IPS DF 4.7 (cell line): ENCODE results near the gene RIMBP2.

Experiments used
- DNase-seq: peaks from one replicate; pipeline ENCODE4 v3.0.0-alpha.2; 2013; ENCODE audit warnings: low spot score; ENCODE audit errors: extremely low read depth

Gene RIMBP2

GRCh38 chr12:130573235-130573634 lies 142.9 kb downstream of the RIMBP2 start:
- DNase-seq, result no peak

- DNase-seq, result no peak
These were observed 143.5 kb downstream of the RIMBP2 start for GRCh38 chr12:130572553-130572952.

- no peak for DNase-seq
These were observed 144.4 kb downstream of the RIMBP2 start for GRCh38 chr12:130571734-130572133.

DNA sequence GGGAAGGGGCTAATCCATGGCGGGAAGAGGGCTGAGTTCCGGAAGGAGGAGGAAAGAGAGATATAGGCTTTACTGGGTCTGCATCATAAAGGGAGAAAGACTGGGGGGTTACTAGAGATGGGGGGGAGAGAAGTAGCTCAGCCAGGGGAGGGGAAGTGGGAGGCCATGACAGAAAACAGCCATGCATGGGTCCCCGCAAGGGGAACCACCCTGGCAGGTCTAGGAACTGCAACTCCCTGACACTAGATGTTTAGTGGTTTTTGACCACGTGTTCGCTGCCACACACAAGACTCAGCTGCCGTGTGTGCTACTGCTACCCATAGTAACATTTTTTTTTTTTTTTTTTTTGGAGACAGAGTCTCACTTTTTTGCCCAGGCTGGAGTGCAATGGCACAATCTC lies 145.0 kb downstream of the RIMBP2 start:
- DNase-seq, result no peak

DNA sequence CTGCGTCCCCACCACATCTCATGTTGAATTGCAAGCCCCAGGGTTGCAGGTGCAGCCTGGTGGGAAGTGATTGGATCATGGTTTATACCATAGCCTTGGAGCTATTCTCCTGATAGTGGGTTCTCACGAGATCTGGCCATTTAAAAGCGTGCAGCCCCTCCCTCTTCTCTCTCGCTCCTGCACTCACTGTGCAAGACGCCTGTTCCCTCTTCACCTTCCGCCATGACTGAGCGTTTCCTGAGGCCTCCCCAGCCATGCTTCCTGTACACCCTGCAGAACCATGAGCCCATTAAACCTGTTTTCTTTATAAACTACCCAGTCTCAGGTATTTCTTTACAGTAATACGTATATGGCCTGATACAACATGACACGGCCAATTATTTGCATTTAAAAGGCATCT lies 146.6 kb downstream of the RIMBP2 start:
- no peak for DNase-seq

- DNase-seq, result no peak
These were observed 147.6 kb downstream of the RIMBP2 start for GRCh38 chr12:130568501-130568900.

GRCh38 chr12:130568041-130568440 lies 148.1 kb downstream of the RIMBP2 start:
- no peak for DNase-seq

DNA sequence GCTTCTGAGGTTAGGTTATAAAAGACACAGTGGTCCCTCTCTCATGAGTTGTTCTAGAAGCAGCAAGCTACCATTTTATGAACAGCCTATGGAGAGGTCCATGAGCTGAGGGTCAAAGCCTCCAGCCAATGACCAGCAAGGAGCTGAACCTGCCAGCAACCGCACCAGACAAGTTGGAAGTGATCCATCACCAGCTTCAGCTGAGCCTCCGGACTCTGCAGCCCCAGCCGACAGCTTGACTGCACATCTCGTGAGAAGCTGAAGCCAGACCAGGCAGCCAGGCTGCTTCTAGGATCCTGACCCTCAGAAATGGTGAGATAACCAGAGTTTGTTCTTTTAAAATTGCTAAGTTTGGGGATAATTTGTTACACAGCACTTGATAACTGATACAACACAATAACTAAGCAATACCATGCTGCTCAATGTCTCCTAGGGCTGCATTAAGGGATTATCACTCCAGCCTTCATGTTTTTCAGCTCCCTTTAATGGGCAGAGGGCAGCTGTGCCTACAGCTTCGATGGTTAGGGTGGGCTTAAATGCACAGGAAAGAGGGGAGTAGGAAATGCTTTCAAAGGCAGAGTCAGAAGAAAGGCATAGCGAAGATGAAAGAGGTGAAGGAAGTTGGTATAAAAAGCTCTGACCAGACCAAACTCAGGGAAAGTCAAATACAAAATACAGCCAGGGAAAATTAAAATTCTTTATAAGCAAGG lies 149.5 kb downstream of the RIMBP2 start:
- DNase-seq, result no peak

GRCh38 chr12:130565189-130565588 lies 150.9 kb downstream of the RIMBP2 start:
- DNase-seq, result no peak

DNA sequence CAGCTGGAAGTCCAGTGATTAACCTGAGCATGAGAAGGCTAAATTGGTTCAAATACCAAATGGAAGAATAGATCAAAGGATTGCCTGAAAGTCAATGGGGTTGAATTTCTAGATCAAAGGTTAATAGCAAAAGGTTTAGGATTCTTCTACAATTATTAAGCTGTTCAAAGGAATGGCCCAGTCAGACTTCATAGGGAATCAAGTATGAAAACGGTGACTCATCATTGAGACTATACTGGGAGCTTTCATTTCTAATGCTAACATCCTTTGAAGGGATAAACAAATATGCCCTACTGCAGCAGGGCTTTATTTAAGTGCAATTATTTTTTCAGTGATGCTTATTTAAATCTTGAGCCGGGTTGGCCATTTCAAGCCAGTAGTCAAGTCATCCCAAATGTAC lies 152.8 kb downstream of the RIMBP2 start:
- DNase-seq, result no peak

- no peak for DNase-seq
These were observed 153.4 kb downstream of the RIMBP2 start for GRCh38 chr12:130562716-130563115.

DNA sequence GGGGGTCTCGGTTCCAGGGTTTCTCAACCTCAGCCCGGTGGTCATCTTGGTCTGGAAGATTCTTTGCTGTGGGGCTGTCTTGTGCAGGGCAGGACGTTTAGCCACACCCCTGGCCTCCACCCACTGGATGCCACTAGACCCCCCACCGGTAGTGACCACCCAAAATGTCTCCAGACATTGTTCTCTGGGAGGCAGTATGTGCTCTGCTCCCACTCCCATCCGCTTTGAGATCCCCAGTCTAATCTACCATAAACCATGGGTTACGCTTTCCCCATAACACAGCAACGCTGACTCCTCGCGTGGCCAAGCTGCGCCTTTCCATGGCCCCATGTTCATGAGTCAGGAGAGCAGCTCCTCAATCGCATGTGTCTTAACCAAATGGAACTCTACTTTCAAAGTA lies 155.8 kb downstream of the RIMBP2 start:
- DNase-seq, result no peak

DNA sequence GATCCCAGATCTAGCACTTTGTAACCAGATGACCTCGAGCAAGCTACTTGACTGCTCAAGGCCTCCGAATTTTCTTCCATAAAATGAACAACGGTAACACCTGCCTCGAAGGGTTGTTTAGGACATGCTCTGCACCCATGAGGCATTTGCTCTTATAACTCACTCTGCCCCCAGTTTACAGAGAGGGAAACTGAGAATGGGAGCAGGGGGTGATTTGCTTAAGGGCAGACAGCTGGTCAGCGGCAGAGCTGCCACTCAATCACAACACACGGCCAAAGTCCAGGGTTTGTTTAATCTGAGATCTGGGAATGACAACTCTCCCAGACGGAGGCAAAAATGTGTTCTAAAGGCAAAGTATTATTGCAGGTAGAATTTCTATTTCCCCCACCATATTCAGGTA lies 156.3 kb downstream of the RIMBP2 start:
- no peak for DNase-seq

- no peak for DNase-seq
These were observed 158.0 kb downstream of the RIMBP2 start for GRCh38 chr12:130557886-130558765.

DNA sequence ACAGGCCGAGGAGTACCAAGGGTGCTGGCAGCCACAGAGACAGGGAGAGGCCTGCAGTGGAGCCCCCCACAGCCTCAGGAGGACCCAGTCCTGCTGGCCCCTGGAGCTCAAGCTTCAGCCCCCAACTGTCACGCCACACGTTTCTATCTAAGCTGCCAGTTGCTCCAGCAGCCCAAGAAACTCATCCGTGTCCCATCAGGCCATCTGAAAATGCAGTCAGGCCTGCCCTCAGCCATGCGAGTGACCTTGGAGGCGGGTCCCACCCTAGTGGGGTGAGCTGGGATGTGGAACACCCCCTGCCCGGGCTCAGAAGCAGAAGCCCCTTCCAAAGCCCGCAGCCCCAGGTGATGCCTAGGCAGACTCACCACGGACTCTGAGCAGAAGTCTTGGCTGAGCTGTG lies 158.9 kb downstream of the RIMBP2 start:
- DNase-seq, result no peak

DNA sequence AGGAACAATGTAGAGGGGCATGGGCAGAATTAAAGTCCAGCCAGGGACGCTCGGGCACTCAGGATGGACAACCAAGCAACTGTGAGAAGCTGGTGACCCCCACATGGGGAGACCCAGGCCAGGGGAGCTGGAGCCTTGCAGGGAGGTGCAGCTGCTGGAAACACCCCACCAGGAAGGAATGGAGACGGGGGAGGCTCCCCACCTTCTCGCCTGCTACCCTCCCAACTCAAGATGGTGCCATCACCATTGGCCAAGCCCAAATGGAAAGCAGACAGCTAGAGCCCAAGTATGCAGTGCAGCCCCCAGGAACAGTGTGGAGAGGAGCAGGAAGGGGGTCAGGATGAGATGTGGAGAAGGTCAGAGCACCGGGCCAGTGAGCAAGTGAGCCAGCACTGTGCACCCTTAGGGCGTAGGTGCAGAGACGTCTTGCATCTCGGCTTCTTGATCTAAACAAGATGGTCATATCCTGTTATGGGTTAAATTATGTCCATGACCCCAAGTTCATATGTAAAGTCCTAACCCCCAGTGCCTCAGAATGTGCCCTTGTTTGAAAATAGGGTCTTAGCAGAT lies 159.5 kb downstream of the RIMBP2 start:
- DNase-seq, result no peak

DNA sequence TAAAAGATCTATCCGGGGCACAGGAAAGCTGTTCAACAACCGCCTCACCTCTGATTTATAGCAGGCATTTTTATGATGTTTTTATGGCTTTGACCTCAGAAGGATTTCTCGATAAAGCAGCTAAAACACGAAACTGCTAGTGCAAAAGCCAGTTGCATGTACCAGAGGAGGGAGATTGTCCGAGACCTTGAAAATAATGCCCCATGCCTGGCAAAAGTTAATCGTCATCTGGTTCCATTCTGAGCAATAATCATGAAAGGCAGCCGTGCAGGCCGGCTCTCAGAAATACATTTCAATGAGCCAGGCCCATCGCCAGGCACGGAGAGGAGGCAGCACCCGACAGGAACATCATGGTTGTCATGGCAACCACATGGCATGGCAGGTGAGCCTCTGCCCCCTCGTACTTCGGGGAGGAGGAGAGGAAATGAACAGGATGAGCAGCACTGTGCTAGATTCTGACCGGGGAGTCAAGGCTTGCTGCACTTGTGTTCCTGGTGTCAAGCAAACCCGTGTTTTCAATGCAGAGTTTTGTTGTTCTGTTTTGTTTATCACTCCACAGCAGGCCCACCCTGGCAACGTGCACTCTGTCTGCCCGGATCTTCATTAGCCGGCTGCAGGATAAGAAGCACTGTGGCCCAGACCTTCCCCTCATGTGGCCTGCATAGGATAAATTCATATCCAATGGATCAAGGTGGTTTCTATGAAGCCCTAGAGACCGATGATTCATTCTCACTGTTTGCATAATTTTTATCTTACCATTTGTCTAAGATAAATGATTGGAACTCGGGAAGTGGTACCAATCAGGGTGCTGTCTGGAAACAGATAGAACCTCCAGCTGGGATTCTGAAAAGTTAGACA lies 160.2 kb downstream of the RIMBP2 start:
- no peak for DNase-seq

DNA sequence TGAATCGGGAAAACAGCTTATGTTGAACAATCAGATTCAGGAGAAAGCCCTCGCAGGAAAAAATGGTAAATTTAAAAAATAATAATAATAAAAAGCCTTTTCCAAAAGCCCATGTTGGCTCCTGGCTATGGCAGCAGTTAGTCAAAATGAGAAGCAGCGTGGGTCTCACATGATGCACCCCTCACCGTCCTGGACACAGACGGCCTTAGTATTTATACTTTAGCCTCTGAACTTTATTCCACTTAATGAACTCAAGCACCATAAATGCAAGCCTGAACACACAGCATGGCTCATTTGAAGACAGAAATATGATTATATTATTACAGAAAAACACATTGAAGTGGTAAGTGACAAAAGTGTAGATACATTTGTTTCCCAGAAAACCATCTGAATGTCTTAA lies 160.9 kb downstream of the RIMBP2 start:
- DNase-seq, result no peak

DNA sequence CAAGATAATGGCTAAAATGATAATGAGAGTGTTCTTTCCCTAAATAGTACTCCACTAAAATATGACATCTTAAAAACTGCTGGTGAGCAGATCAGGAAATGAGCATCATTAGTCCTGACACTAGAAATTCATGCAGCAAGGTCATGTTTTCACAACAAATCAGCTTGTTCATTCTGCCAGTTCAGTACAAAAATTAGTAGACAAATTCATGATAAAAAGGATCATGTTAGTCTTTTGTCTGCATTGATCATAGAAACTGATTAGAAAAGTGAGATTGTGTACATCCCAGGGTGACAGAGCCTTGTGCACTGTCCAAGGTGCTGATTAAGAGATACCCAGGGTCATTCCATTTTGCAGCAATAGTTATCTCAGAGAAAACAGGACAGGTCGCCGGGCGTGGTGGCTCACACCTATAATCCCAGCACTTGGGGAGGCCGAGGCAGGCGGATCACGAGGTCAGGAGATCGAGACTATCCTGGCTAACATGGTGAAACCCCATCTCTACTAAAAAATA lies 163.6 kb downstream of the RIMBP2 start:
- DNase-seq, result no peak

DNA sequence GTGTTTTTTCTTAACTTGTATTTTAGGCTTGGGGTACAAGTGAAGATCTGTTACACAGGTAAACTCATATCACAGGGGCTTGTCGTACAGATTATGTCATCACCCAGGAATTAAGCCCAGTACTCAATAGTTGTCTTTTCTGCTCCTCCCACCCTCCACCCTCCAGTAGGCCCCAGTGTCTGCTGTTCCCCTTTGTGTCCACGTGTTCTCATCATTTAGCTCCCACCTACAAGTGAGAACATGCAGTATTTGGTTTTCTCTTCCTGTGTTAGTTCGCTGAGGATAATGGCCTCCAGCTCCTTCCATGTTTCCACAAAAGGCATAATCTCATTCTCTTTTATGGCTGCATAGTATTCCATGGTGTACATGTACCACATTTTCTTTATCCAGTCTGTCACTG lies 166.7 kb downstream of the RIMBP2 start:
- no peak for DNase-seq

GRCh38 chr12:130547480-130548155 lies 168.5 kb downstream of the RIMBP2 start:
- no peak for DNase-seq
